ENCODE data around the gene TRPM3.

Gene TRPM3

DNA sequence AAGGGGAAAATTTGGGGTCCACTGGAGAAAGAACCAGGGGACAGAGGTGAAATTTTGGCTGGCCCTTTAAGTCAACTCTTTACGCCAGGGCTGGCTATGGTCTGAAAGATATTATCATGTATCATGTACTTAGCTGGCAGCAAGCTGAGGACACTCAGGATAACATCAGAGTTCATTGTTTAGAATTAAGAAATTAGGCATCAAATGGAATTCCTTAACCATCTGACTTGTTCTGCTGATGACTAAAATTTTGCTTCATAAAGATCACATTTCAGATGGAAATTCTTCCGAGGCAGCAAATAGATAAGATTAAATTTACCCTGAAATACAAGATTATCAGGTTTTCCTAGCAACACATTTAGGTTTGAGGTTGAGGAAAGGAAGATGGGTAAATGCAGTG is 437.6 kb downstream of the TRPM3 start:
- no peak for DNase-seq
- Histone ChIP-seq H3K36me3 (replicated peaks) (no peaks in the 10 kb centered on the region), H3K27ac (no peak overlapping the region), H3K27me3 (replicated peaks) (no peaks in the 10 kb centered on the region), H3K4me3 (ENCODE audit: low read depth, low read length) (no peak overlapping the region)
- TF ChIP-seq, protein P1, sequence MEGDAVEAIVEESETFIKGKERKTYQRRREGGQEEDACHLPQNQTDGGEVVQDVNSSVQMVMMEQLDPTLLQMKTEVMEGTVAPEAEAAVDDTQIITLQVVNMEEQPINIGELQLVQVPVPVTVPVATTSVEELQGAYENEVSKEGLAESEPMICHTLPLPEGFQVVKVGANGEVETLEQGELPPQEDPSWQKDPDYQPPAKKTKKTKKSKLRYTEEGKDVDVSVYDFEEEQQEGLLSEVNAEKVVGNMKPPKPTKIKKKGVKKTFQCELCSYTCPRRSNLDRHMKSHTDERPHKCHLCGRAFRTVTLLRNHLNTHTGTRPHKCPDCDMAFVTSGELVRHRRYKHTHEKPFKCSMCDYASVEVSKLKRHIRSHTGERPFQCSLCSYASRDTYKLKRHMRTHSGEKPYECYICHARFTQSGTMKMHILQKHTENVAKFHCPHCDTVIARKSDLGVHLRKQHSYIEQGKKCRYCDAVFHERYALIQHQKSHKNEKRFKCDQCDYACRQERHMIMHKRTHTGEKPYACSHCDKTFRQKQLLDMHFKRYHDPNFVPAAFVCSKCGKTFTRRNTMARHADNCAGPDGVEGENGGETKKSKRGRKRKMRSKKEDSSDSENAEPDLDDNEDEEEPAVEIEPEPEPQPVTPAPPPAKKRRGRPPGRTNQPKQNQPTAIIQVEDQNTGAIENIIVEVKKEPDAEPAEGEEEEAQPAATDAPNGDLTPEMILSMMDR (IDR thresholded peaks at IDR 0.05; ENCODE audit: low read depth, low read length, missing control alignments): no peak
- in situ Hi-C loops (cut with HindIII; ENCODE audit: low pct_ligation_motif_present, low sequenced_read_pairs): no loop called here

DNA sequence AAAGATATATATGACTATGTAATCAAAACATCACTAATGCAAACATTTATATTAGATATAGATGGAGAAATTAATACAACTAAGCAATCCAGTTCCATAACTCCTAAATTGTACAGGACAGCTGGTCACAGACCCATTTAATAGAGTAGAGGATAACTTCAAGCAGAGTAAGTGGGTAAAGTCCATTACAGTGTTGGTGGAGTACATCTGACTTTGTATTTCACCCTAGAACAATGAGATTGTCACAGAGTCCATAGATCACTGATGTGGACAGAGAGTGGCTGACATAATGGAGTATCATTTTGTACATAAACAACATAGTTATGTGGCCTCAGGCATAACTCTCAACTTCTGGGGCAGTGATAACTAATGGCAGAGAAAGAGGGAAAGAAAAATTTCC is 439.1 kb downstream of the TRPM3 start:
- TF ChIP-seq, protein P1 (IDR thresholded peaks at IDR 0.05; ENCODE audit: low read depth, low read length, missing control alignments): no peak

DNA sequence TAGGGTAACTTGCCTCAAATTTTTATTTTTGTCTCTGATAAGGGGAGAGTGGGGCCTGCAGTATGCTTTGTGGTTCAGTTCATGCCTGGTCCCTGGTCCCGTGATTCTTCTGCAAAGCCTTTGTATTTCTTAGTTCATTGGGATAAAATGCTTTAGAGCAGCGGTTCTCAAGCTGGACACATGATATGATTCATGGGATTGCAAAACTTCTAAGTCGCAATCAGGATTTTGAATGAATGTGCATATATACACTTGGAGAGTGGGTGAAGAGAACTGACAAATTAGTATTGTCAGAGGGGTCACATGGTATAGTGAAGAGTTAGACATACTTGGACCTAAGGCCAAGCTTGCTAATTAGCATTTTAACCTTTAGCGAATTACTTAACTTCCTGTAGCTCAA is 441.6 kb downstream of the TRPM3 start:
- Histone ChIP-seq H3K4me3 (ENCODE audit: low read depth, low read length) (no peak overlapping the region), H3K36me3 (replicated peaks) (no peaks in the 10 kb centered on the region), H3K27ac (no peak overlapping the region), H3K27me3 (replicated peaks) (no peaks in the 10 kb centered on the region)
- DNase-seq: no peak
- in situ Hi-C loops (cut with HindIII; ENCODE audit: low pct_ligation_motif_present, low sequenced_read_pairs): no loop called here
- TF ChIP-seq, protein P1 (IDR thresholded peaks at IDR 0.05; ENCODE audit: low read depth, low read length, missing control alignments): no peak

More for the DNA sequence above, 439.1 kb downstream of the TRPM3 start:
- Histone ChIP-seq H3K4me3 (ENCODE audit: low read depth, low read length) (no peak overlapping the region), H3K27ac (no peak overlapping the region), H3K27me3 (replicated peaks) (no peaks in the 10 kb centered on the region), H3K36me3 (replicated peaks) (no peaks in the 10 kb centered on the region)
- in situ Hi-C loops (cut with HindIII; ENCODE audit: low pct_ligation_motif_present, low sequenced_read_pairs): no loop called here
- no peak for DNase-seq

DNA sequence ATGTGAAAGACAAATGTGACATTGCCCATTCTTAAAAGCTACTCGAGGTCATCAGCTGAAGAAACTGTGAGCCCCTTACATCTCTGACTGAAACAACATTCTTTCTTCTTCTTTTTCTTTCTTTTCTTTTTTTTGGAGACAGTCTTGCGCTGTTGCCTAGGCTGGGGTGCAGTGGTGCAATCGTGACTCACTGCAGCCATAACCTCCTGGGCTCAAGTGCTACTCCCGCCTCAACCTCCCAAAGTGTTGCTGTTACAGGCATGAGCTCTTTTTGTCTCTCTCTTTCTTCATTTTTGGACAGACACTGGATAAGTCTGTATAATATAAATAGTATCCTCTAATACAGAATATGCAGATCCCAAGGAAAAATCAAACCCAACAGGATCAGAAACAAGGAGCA is 443.3 kb downstream of the TRPM3 start:
- H3K27me3 ChIP-seq (replicated peaks): no peaks in the 10 kb centered on the region
- H3K36me3 ChIP-seq (replicated peaks): no peaks in the 10 kb centered on the region
- TF ChIP-seq, protein P1 (IDR thresholded peaks at IDR 0.05; ENCODE audit: low read depth, low read length, missing control alignments): no peak
- no peak for DNase-seq
- no peak overlapping the region for H3K27ac ChIP-seq
- in situ Hi-C loops (cut with HindIII; ENCODE audit: low pct_ligation_motif_present, low sequenced_read_pairs): no loop called here
- H3K4me3 ChIP-seq (ENCODE audit: low read depth, low read length): no peak overlapping the region

DNA sequence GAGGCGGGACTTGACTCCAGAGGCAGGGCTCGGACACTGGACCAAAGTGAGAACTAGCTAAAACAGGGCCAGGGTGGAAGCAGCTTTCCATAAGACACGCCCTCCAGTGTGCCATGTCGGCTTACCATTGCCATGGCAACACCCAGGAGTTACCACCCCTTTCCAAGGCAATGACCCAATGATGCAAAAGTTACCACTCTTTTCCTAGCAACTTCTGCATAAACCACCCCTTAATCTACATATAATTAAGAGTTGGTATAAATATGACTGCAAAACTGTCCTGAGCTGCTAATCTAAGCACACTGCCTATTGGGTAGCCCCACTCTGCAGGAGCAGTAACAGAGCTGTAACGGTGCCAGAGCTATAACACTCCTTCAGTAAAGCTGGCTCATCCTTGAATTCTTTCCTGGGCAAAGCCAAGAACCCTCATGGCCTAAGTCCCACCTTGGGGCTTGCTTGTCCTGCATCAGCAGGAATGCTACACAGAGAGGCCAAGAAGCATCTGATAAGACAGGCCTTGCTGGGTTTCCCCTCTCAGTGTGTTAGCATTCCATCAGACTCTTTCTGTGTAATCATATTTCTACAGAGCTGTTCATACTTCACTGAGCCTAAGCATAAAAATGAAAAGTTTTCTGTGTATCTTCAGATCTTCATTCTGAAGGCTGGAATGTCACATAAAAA is 444.2 kb downstream of the TRPM3 start:
- Histone ChIP-seq H3K36me3 (replicated peaks) (no peaks in the 10 kb centered on the region), H3K27me3 (replicated peaks) (no peaks in the 10 kb centered on the region), H3K27ac (no peak overlapping the region), H3K4me3 (ENCODE audit: low read depth, low read length) (no peak overlapping the region)
- TF ChIP-seq, protein P1 (IDR thresholded peaks at IDR 0.05; ENCODE audit: low read depth, low read length, missing control alignments): no peak
- in situ Hi-C loops (cut with HindIII; ENCODE audit: low pct_ligation_motif_present, low sequenced_read_pairs): no loop called here
- DNase-seq: no peak

DNA sequence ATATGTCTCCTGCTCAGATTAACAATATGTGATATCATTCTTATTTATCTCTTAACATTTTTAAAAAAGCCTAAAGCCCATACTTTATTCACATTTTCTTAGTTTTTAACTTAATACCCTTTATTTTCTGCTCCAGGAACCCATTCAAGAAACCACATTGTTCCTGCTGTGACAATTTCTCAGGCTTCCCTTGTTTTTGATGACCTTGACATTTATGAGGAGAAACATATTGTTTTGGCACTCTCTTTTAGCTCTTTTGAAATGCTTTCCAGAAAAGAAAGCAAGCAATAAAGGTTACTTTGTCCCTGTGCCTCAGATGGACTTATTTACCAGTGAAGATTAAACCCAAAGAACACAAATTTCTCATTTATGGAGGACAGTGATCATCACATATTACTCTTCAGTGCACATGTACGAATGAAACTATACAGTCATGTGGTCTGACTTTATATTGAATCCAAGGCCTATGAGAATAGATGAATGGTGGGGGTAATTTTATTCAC is 445.5 kb downstream of the TRPM3 start:
- in situ Hi-C loops (cut with HindIII; ENCODE audit: low pct_ligation_motif_present, low sequenced_read_pairs): no loop called here
- DNase-seq: no peak
- no peaks in the 10 kb centered on the region for H3K27me3 ChIP-seq (replicated peaks)
- TF ChIP-seq, protein P1 (IDR thresholded peaks at IDR 0.05; ENCODE audit: low read depth, low read length, missing control alignments): no peak
- H3K4me3 ChIP-seq (ENCODE audit: low read depth, low read length): no peak overlapping the region
- no peak overlapping the region for H3K27ac ChIP-seq
- no peaks in the 10 kb centered on the region for H3K36me3 ChIP-seq (replicated peaks)
